ENCODE measurements around the gene OSBPL9. TPM values are rescaled to one million over a fixed set of nuclear protein-coding genes. Genes with fewer than 3 reads are reported as not detected.

OSBPL9 gene
- total RNA-seq, 3 donors from 2014 or later = 44.2 to 51.5 (median 50.7) TPM

GRCh38 chr1:51673279-51673678 is 56.4 kb downstream of the OSBPL9 start:
- H3K4me1 ChIP-seq (ENCODE audit: low read depth) = no peaks in the 10 kb centered on the region
- no peaks in the 10 kb centered on the region for H3K36me3 ChIP-seq (ENCODE audit: low read depth)
- no peaks in the 10 kb centered on the region for H3K9me3 ChIP-seq
- DNase-seq (no peak), ATAC-seq (no peak)
- intact Hi-C loops (cut with DNase I, micrococcal nuclease) = no loop called here
- no peak for TF ChIP-seq CTCF (IDR thresholded peaks at IDR 0.05)
- H3K4me3 ChIP-seq = no peak overlapping the region

DNA sequence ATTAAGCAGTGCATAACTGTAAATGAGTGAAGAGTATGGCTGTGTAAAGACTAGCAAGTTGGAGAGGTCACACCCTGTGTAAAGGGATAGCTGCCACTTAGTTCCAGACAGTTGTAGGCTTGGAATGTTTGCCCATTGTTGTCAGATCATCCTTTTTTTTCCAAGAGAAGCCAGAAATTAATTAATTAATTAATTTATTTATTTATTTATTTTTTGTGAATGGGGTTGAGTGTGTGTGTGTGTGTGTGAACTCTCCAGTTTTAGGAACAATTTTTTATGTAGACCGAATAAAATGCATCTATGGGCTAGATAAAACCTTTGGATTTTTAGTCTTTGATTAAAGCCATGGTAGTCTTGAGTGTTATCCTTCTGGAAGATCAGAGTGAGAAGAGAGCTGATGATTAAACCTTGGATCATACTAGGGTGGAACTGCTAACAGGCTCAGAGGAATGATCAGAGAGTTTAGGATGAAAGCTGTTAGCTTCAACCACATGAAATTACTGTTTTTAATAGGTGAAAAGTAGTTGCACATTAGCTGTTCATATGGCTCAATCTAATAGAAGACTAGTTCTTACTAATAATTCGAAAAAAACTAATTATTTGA is 58.4 kb downstream of the OSBPL9 start:
- ATAC-seq (no peak), DNase-seq (no peak)
- Histone ChIP-seq H3K36me3 (ENCODE audit: low read depth) (no peaks in the 10 kb centered on the region), H3K4me1 (ENCODE audit: low read depth) (no peaks in the 10 kb centered on the region), H3K4me3 (no peak overlapping the region), H3K9me3 (no peaks in the 10 kb centered on the region)
- TF ChIP-seq CTCF (IDR thresholded peaks at IDR 0.05) = no peak
- intact Hi-C loops (cut with DNase I, micrococcal nuclease) = no loop called here

- Histone ChIP-seq H3K9me3 (no peaks in the 10 kb centered on the region), H3K4me1 (ENCODE audit: low read depth) (no peaks in the 10 kb centered on the region), H3K36me3 (ENCODE audit: low read depth) (no peaks in the 10 kb centered on the region), H3K4me3 (no peak overlapping the region)
- DNase-seq (no peak), ATAC-seq (no peak)
- no peak for TF ChIP-seq CTCF (IDR thresholded peaks at IDR 0.05)
- intact Hi-C loops (cut with DNase I, micrococcal nuclease) = no loop called here
Measured at GRCh38 chr1:51679435-51679834, 62.5 kb downstream of the OSBPL9 start.

GRCh38 chr1:51684776-51685175 is 67.9 kb downstream of the OSBPL9 start:
- Histone ChIP-seq H3K36me3 (ENCODE audit: low read depth) (no peaks in the 10 kb centered on the region), H3K4me3 (no peak overlapping the region), H3K9me3 (no peaks in the 10 kb centered on the region), H3K4me1 (ENCODE audit: low read depth) (no peaks in the 10 kb centered on the region)
- no peak for TF ChIP-seq CTCF (IDR thresholded peaks at IDR 0.05)
- DNase-seq = no peak
- no peak for ATAC-seq
- intact Hi-C loops (cut with DNase I, micrococcal nuclease) = no loop called here

DNA sequence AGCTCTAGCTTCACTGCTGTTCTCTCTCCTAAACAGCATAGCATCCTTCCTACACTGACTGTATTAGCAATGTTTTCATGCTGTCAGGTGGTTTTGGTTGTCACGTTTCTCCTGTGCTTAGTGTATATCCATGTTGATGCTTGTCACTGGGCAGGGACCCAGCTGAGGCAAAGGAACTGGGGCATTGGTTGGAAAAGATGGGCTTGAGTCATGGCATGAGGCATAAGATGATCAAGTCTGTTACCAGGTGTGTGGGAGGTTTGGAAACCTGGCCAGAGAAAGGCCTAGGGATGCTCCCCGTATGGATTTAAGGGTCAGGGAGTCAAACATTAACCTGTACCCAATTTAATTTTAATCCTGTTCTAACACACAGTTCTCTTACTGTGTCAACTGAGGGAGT is 69.6 kb downstream of the OSBPL9 start:
- Histone ChIP-seq H3K36me3 (ENCODE audit: low read depth) (no peaks in the 10 kb centered on the region), H3K9me3 (no peaks in the 10 kb centered on the region), H3K4me3 (no peak overlapping the region), H3K4me1 (ENCODE audit: low read depth) (no peaks in the 10 kb centered on the region)
- DNase-seq = no peak
- ATAC-seq = no peak
- no peak for TF ChIP-seq CTCF (IDR thresholded peaks at IDR 0.05)
- intact Hi-C loops (cut with DNase I, micrococcal nuclease) = no loop called here

DNA sequence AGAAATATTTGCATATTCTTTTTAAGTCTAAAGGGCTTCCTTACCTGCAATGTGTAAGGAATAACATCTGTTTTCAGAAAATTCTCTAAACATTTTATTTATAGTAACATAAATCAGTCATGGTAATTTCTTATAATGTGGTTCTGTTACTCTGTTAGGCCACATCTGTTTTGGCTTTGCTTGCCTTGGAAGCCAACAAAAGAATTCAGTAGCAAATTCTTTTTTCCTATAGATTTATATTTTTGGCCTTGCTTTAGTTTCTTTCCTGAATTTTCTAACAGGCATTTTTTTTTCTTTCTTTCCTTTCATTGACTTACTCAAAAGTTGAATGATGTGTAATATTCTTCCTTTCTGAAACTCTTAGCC is 72.2 kb downstream of the OSBPL9 start:
- no peak for TF ChIP-seq CTCF (IDR thresholded peaks at IDR 0.05)
- Histone ChIP-seq H3K4me3 (no peak overlapping the region), H3K4me1 (ENCODE audit: low read depth) (no peaks in the 10 kb centered on the region), H3K36me3 (ENCODE audit: low read depth) (no peaks in the 10 kb centered on the region), H3K9me3 (no peaks in the 10 kb centered on the region)
- no peak for DNase-seq
- intact Hi-C loops (cut with DNase I, micrococcal nuclease) = no loop called here
- ATAC-seq = no peak
